SK-N-MC (cell line): ENCODE results near the gene FBXO17.

Experiments used
- EZH2 ChIP-seq: fragments of 200-600 bp; sonication (generic); IDR thresholded peaks from one replicate; pipeline ENCODE4 v1.6.1; 2017; ENCODE audit warnings: antibody characterized with exemption
- POLR2AphosphoS5 ChIP-seq: IDR thresholded peaks from 2 replicates; pipeline ENCODE4 v1.6.1; 2012; ENCODE audit warnings: mild to moderate bottlenecking, low read depth, low read length, borderline replicate concordance

DNA sequence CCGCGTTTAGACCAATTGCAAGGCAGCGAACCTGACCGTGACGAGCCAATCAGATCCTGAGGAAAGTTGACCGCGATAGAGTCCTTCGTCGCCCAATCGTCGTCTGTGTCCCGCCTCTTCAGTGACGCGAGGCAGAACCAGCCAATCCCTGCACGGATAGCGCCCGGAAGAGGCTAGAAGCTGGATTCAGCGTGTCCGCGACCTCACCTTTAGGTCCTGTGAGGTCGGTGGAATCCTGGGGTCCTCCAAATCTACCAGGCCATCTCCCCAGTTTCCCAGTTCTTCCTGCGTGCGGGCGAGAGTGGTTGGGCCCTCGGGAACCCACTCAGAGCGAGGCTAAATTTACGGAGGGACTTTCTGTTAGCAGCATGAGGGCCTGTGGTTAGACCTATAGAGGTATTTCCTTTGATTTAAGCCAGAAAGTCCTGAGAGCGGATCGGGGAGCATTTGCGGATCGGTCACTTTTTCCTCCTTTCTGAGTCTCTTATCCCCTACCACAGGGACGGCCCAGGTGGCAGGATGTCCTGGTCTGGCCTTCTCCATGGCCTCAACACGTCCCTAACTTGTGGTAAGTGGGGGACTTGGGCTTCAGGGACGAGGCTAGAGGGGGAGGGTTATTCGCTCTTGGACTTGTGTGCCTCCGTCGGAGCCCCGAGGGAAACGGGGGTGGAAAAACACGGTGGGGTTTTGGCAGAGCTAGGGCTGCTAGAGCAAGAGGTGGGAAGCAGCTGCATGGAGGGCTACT, 44.6 kb downstream of the FBXO17 start, which contains the start of gene MRPS12:
- peak; percentile 93 for TF ChIP-seq POLR2AphosphoS5
- no peak for TF ChIP-seq EZH2
